Spinal cord (tissue), 10 donors: ENCODE results near the gene TUBB2B. TPM values are rescaled to one million over a fixed set of nuclear protein-coding genes. Genes with fewer than 3 reads are reported as not detected.

ENCODE experiments used
- DNase-seq, 6 donors: peaks; one replicate each; pipeline versions ENCODE4 v3.0.0 to v3.0.0-alpha.2; 2013 to 2015; ENCODE audit warnings: low spot score in 6 of 6, low read depth in 4 of 6
- H3K27ac ChIP-seq: one replicate; pipeline ENCODE4 v1.5.1; 2013; ENCODE audit warnings: low read depth, low read length, control low read depth
- H3K27me3 ChIP-seq: one replicate; pipeline ENCODE4 v1.6.1; 2013; ENCODE audit warnings: low read length; ENCODE audit not compliant: control insufficient read depth, insufficient read depth
- H3K36me3 ChIP-seq: one replicate; pipeline ENCODE4 v1.6.1; 2013; ENCODE audit warnings: low read length; ENCODE audit not compliant: control insufficient read depth, insufficient read depth
- H3K4me1 ChIP-seq: one replicate; pipeline ENCODE4 v1.6.1; 2013; ENCODE audit warnings: low read length; ENCODE audit not compliant: control insufficient read depth, insufficient read depth
- H3K4me3 ChIP-seq: one replicate; pipeline ENCODE4 v1.5.1; 2013; ENCODE audit warnings: low read depth, low read length, control low read depth
- H3K9me3 ChIP-seq: one replicate; pipeline ENCODE4 v1.6.1; 2013; ENCODE audit warnings: low read length; ENCODE audit not compliant: control insufficient read depth, insufficient read depth
- WGBS: methylation state at CpG from one replicate; pipeline ENCODE4 v1.1.5; 2013; ENCODE audit warnings: missing lambda C conversion rate; ENCODE audit not compliant: insufficient coverage; 5-methylcytosine and 5-hydroxymethylcytosine counted together
- polyA plus RNA-seq, 2 donors: library from polyadenylated mRNA; unstranded; fragments of 120-200 nt; gene quantifications; one replicate each; pipeline ENCODE4 v1.2.1, GENCODE V29; 2013; ENCODE audit not compliant: insufficient read length in 2 of 2
- total RNA-seq, 2 donors: library from RNA; depleted of rRNA in 1 of 2; stranded (reverse); fragments of 120-200 nt in 1 of 2; fragments of >200 nt in 1 of 2; gene quantifications; one replicate each; pipeline versions ENCODE4 v1.2.3 to v1.2.4, GENCODE V29; 2013 to 2014
- donor health status: healthy.

The TUBB2B gene
- total and polyA plus RNA-seq, 4 donors, result 554 to 1,720 (median 1,111) TPM

GRCh38 chr6:3228771-3229565 is 1.5 kb upstream of the TUBB2B start:
- peaks cover 16% of the 10 kb centered on the region for H3K36me3 ChIP-seq
- peak; percentile 76 to 98 (median 81) for DNase-seq
- H3K27ac ChIP-seq, result peak overlapping the region; percentile 99
- H3K27me3 ChIP-seq, result no peaks in the 10 kb centered on the region
- H3K9me3 ChIP-seq, result no peaks in the 10 kb centered on the region
- WGBS, result under 1% methylated on average over 53 of the region's 62 CpGs
- peaks cover 40% of the 10 kb centered on the region for H3K4me1 ChIP-seq
- peak overlapping the region; percentile 98 for H3K4me3 ChIP-seq

GRCh38 chr6:3228046-3228671 is 706 bp upstream of the TUBB2B start:
- no peaks in the 10 kb centered on the region for H3K9me3 ChIP-seq
- DNase-seq, result peak in 3 of 6 donors; percentile 67 to 96 (median 92)
- peaks cover 40% of the 10 kb centered on the region for H3K4me1 ChIP-seq
- H3K27ac ChIP-seq, result peak overlapping the region; percentile 99
- H3K27me3 ChIP-seq, result no peaks in the 10 kb centered on the region
- WGBS, result under 1% methylated on average over 30 of the region's 38 CpGs
- H3K36me3 ChIP-seq, result peaks cover 16% of the 10 kb centered on the region
- H3K4me3 ChIP-seq, result peak overlapping the region; percentile 98

- peak overlapping the region; percentile 98 for H3K4me3 ChIP-seq
- no peaks in the 10 kb centered on the region for H3K9me3 ChIP-seq
- DNase-seq, result peak in 3 of 6 donors; percentile 72 to 89 (median 88)
- peak overlapping the region; percentile 99 for H3K27ac ChIP-seq
- WGBS, result 0% methylated on average over 51 of the region's 54 CpGs
- peaks cover 16% of the 10 kb centered on the region for H3K36me3 ChIP-seq
- no peaks in the 10 kb centered on the region for H3K27me3 ChIP-seq
- H3K4me1 ChIP-seq, result peaks cover 36% of the 10 kb centered on the region
Measured at GRCh38 chr6:3226481-3227362, 731 bp downstream of the TUBB2B start.

GRCh38 chr6:3226042-3226441 is 1.4 kb downstream of the TUBB2B start:
- 16% methylated on average over 10 of the region's 10 CpGs for WGBS
- Histone ChIP-seq H3K36me3 (peaks cover 16% of the 10 kb centered on the region), H3K27ac (peak overlapping the region; percentile 99), H3K9me3 (no peaks in the 10 kb centered on the region), H3K4me1 (peaks cover 31% of the 10 kb centered on the region), H3K27me3 (no peaks in the 10 kb centered on the region), H3K4me3 (peak overlapping the region; percentile 98)
- DNase-seq, result peak in 2 of 6 donors; percentile 59 to 67

GRCh38 chr6:3222506-3223038 is 4.9 kb downstream of the TUBB2B start:
- DNase-seq, result no peak
- Histone ChIP-seq H3K36me3 (peaks cover 16% of the 10 kb centered on the region), H3K9me3 (no peaks in the 10 kb centered on the region), H3K4me3 (no peak overlapping the region), H3K27me3 (no peaks in the 10 kb centered on the region), H3K4me1 (peaks cover 5% of the 10 kb centered on the region), H3K27ac (no peak overlapping the region)
- 63% methylated on average over 4 of the region's 4 CpGs for WGBS

- Histone ChIP-seq H3K4me1 (peaks cover 5% of the 10 kb centered on the region), H3K36me3 (peaks cover 14% of the 10 kb centered on the region), H3K27ac (no peak overlapping the region), H3K27me3 (no peaks in the 10 kb centered on the region), H3K9me3 (no peaks in the 10 kb centered on the region), H3K4me3 (no peak overlapping the region)
- 100% methylated on average over 2 of the region's 4 CpGs for WGBS
- DNase-seq, result no peak
Measured at GRCh38 chr6:3221578-3221977, 5.9 kb downstream of the TUBB2B start.

GRCh38 chr6:3220366-3220765 is 7.1 kb downstream of the TUBB2B start:
- Histone ChIP-seq H3K27me3 (no peaks in the 10 kb centered on the region), H3K9me3 (no peaks in the 10 kb centered on the region), H3K36me3 (peaks cover 5% of the 10 kb centered on the region), H3K27ac (no peak overlapping the region), H3K4me1 (no peaks in the 10 kb centered on the region), H3K4me3 (no peak overlapping the region)
- WGBS, result no CpG with 5 or more reads among the region's 2 CpGs
- peak in 1 of 6 donors; percentile 35 for DNase-seq

- H3K27me3 ChIP-seq, result no peaks in the 10 kb centered on the region
- H3K4me3 ChIP-seq, result no peak overlapping the region
- no peaks in the 10 kb centered on the region for H3K36me3 ChIP-seq
- no peaks in the 10 kb centered on the region for H3K4me1 ChIP-seq
- no peaks in the 10 kb centered on the region for H3K9me3 ChIP-seq
- no peak overlapping the region for H3K27ac ChIP-seq
- 94% methylated on average over 9 of the region's 10 CpGs for WGBS
- no peak for DNase-seq
Measured at GRCh38 chr6:3218266-3218665, 9.2 kb downstream of the TUBB2B start.

- DNase-seq, result no peak
- H3K4me3 ChIP-seq, result no peak overlapping the region
- H3K27ac ChIP-seq, result no peak overlapping the region
- peaks cover under 1% of the 10 kb centered on the region for H3K4me1 ChIP-seq
- no peaks in the 10 kb centered on the region for H3K9me3 ChIP-seq
- no peaks in the 10 kb centered on the region for H3K36me3 ChIP-seq
- no peaks in the 10 kb centered on the region for H3K27me3 ChIP-seq
- 100% methylated on average over 2 of the region's 2 CpGs for WGBS
Measured at GRCh38 chr6:3217286-3217685, 10.2 kb downstream of the TUBB2B start.
